ENCODE results near the gene SLC6A20.

Gene SLC6A20

GRCh38 chr3:45712434-45713110 lies 83.8 kb downstream of the SLC6A20 start:
- DNase-seq = no peak

GRCh38 chr3:45711931-45712330 lies 84.4 kb downstream of the SLC6A20 start:
- no peak for DNase-seq

DNA sequence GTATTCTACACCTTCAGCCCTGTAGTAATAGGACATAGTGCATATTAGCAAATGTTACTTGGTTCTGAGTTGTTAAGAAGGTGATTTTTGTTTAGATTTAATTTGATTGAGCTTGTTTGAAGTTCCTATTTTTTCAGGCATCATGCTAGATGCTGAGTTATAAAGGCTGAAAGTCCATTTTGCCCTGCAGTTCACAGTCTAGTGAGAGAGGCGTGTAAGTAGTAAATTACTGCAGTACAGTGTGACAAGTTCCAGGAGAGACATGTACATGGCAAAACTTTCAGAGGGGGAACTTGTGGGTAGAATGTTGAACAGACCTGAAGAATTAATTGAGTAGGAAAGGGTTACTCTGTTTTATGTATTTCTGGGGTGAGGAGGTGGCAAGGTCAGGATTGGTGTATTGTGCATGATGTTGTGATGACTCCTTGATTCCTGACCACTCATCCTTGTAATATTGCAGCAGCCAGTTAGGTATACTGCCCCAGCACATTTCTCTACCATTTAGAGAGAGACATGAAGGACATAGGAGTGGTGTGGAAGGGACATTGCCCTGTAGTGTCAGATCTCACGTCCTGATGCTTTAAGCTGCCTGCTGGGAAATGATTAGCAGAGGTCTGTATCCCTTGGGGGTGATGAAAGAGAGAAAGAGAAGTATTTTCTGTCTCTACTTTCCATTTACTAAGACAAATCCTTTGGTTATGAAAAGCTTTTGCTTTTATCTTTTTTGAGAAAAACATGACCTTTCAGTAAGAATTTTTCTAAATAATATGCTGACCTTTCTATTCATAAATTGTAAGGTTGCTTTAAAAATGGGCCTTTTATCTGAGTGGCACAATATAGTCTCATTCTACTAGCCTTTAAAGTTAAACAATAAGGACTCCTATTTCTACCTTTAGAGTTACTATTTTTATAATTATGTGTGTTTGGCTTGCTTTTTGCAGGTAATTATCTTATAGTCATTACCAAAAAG lies 90.2 kb downstream of the SLC6A20 start:
- DNase-seq = no peak

Data from NCI-H524 treated with DMSO at 0.1 percent for 48 hours (cell line).